HG02885 (cell line): Measurements from ENCODE around the gene DOCK10.

Experiments
- ATAC-seq: cut with Tn5 transposase; IDR thresholded peaks from one replicate; pipeline ENCODE4 v1.9.1; 2021; ENCODE audit warnings: mild to moderate bottlenecking; ENCODE audit not compliant: unreplicated experiment, poor library complexity

DOCK10 gene

GRCh38 chr2:224982910-224983711 lies 59.2 kb downstream of the DOCK10 start:
- peak; percentile 68 for ATAC-seq

- no peak for ATAC-seq
Measured at GRCh38 chr2:224982226-224982625, 60.0 kb downstream of the DOCK10 start.

- peak; percentile 42 for ATAC-seq
Measured at GRCh38 chr2:224976629-224977525, 65.4 kb downstream of the DOCK10 start.

- no peak for ATAC-seq
Measured at GRCh38 chr2:224975761-224976160, 66.5 kb downstream of the DOCK10 start.

GRCh38 chr2:224973112-224974016 lies 68.9 kb downstream of the DOCK10 start:
- no peak for ATAC-seq

- peak; percentile 56 for ATAC-seq
Measured at GRCh38 chr2:224971214-224971613, 71.1 kb downstream of the DOCK10 start.

GRCh38 chr2:224970311-224970710 lies 72.0 kb downstream of the DOCK10 start:
- peak; percentile 50 for ATAC-seq

GRCh38 chr2:224969633-224970260 lies 72.5 kb downstream of the DOCK10 start:
- ATAC-seq: peak; percentile 65

GRCh38 chr2:224969095-224969494 lies 73.2 kb downstream of the DOCK10 start:
- no peak for ATAC-seq

- no peak for ATAC-seq
Measured at GRCh38 chr2:224968051-224968450, 74.2 kb downstream of the DOCK10 start.

GRCh38 chr2:224966613-224967012 lies 75.7 kb downstream of the DOCK10 start:
- ATAC-seq: no peak

- no peak for ATAC-seq
Measured at GRCh38 chr2:224959556-224959955, 82.7 kb downstream of the DOCK10 start.

- ATAC-seq: no peak
Measured at GRCh38 chr2:224958873-224959272, 83.4 kb downstream of the DOCK10 start.

GRCh38 chr2:224958462-224958857 lies 83.8 kb downstream of the DOCK10 start:
- ATAC-seq: no peak

- ATAC-seq: peak; percentile 87
Measured at GRCh38 chr2:224957540-224958461, 84.5 kb downstream of the DOCK10 start.

- no peak for ATAC-seq
Measured at GRCh38 chr2:224956706-224957105, 85.6 kb downstream of the DOCK10 start.

- ATAC-seq: no peak
Measured at GRCh38 chr2:224954980-224955379, 87.3 kb downstream of the DOCK10 start.

GRCh38 chr2:224952936-224953657 lies 89.2 kb downstream of the DOCK10 start:
- peak; percentile 67 for ATAC-seq
